ENCODE measurements around the gene MOCOS. TPM values are rescaled to one million over a fixed set of nuclear protein-coding genes. Genes with fewer than 3 reads are reported as not detected.

MOCOS gene
- total RNA-seq, 1 experiment from 2014 or later, result 3.0 TPM

- intact Hi-C loops (cut with micrococcal nuclease; ENCODE audit: unreplicated experiment), result loop anchor here (2.0 to 5.0 kb wide), 2 partner anchors 116 to 277 kb away; no protein-coding TSS in a partner anchor
- no peaks in the 10 kb centered on the region for H3K36me3 ChIP-seq (ENCODE audit: control insufficient read depth, insufficient read depth, low read length)
- ChIA-PET POLR2A (no interaction called here), CTCF (interaction anchor here (0.6 to 1.4 kb wide), 2 partner anchors 277 to 368 kb away, joined by 4 to 5 read pairs; no protein-coding TSS in a partner anchor)
- H3K9me3 ChIP-seq (ENCODE audit: control insufficient read depth, insufficient read depth, low read depth, low read length), result no peaks in the 10 kb centered on the region
- ATAC-seq (no peak), DNase-seq (ENCODE audit: low read depth, low spot score) (no peak)
- BruUV-seq (replicated peaks), result no TSS peak
- no peaks in the 10 kb centered on the region for H3K27me3 ChIP-seq (ENCODE audit: control insufficient read depth, insufficient read depth, low read length)
- no peak overlapping the region for H3K27ac ChIP-seq (ENCODE audit: low read length)
- H3K4me1 ChIP-seq (ENCODE audit: control insufficient read depth, insufficient read depth, low read length), result peaks cover 10% of the 10 kb centered on the region
- no peak for TF ChIP-seq SIN3A (IDR thresholded peaks at IDR 0.05; ENCODE audit: borderline replicate concordance, insufficient read depth, low read depth, low read length)
- TF ChIP-seq POLR2AphosphoS5 (IDR thresholded peaks at IDR 0.05; ENCODE audit: low read depth, low read length), result no peak
- TF ChIP-seq, protein P1, sequence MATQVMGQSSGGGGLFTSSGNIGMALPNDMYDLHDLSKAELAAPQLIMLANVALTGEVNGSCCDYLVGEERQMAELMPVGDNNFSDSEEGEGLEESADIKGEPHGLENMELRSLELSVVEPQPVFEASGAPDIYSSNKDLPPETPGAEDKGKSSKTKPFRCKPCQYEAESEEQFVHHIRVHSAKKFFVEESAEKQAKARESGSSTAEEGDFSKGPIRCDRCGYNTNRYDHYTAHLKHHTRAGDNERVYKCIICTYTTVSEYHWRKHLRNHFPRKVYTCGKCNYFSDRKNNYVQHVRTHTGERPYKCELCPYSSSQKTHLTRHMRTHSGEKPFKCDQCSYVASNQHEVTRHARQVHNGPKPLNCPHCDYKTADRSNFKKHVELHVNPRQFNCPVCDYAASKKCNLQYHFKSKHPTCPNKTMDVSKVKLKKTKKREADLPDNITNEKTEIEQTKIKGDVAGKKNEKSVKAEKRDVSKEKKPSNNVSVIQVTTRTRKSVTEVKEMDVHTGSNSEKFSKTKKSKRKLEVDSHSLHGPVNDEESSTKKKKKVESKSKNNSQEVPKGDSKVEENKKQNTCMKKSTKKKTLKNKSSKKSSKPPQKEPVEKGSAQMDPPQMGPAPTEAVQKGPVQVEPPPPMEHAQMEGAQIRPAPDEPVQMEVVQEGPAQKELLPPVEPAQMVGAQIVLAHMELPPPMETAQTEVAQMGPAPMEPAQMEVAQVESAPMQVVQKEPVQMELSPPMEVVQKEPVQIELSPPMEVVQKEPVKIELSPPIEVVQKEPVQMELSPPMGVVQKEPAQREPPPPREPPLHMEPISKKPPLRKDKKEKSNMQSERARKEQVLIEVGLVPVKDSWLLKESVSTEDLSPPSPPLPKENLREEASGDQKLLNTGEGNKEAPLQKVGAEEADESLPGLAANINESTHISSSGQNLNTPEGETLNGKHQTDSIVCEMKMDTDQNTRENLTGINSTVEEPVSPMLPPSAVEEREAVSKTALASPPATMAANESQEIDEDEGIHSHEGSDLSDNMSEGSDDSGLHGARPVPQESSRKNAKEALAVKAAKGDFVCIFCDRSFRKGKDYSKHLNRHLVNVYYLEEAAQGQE (IDR thresholded peaks at IDR 0.05; ENCODE audit: insufficient read depth in 1 of 2, low read depth in 2 of 2, low read length in 1 of 2), result no peak
- TF ChIP-seq TCF7L2 (IDR thresholded peaks at IDR 0.05; ENCODE audit: low read depth, low read length), result no peak
- TF ChIP-seq CTCF (IDR thresholded peaks at IDR 0.05), result no peak
- in situ Hi-C loops (cut with HindIII; ENCODE audit: low pct_unique_long_range_greater_than_20kb, low sequenced_read_pairs), result no loop called here
- H3K4me3 ChIP-seq (ENCODE audit: low read depth in 2 of 2, low read length in 2 of 2), result no peak overlapping the region
These were observed 108.6 kb downstream of the MOCOS start for GRCh38 chr18:36295880-36296301.

DNA sequence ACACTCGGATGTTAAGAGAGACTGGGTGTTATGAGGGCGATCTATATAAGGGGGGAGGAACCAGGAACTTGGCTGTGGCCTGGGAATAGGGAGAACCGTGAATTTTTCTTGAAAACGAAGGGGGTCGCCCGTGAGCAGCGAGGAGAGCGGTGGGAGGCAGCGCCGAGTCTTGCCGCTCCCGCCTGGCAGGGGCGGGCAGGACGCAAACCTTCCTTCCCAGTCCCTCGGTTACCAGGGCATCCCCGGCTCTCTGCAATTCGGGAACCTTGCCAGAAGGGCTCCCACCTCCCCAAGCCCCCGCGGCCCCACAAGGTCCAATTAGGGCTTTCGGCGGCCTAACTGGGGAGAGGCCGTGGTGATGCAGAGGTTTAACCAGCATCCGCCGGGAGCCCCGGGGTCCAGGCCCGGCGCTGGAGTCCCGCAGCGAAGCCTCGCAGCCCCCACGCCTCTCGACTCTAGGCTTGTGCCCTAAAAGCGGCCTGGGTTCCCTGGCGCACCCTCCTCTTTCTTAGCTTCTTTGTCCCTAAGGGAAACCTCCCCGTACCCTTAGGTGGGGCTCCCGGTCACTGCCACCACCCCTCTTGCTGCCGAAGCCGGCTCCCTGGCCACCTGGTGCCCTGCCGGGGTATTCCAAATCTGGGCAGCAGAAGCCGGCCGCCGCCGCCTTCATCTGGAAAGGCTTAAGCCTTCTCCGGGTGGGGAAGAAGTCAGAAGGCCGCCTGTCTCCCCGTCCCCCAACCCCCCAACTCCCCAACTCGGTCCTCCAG, 109.5 kb downstream of the MOCOS start:
- Histone ChIP-seq H3K9me3 (ENCODE audit: control insufficient read depth, insufficient read depth, low read depth, low read length) (no peaks in the 10 kb centered on the region), H3K36me3 (ENCODE audit: control insufficient read depth, insufficient read depth, low read length) (no peaks in the 10 kb centered on the region), H3K4me1 (ENCODE audit: control insufficient read depth, insufficient read depth, low read length) (peaks cover 10% of the 10 kb centered on the region), H3K4me3 (ENCODE audit: low read depth in 2 of 2, low read length in 2 of 2) (peak overlapping the region; percentile 60 to 63), H3K27me3 (ENCODE audit: control insufficient read depth, insufficient read depth, low read length) (no peaks in the 10 kb centered on the region), H3K27ac (ENCODE audit: low read length) (peak overlapping the region; percentile 69)
- in situ Hi-C loops (cut with HindIII; ENCODE audit: low pct_unique_long_range_greater_than_20kb, low sequenced_read_pairs) (no loop called here), intact Hi-C loops (cut with micrococcal nuclease; ENCODE audit: unreplicated experiment) (loop anchor here (2.0 to 5.0 kb wide), 2 partner anchors 115 to 276 kb away; no protein-coding TSS in a partner anchor)
- TF ChIP-seq, protein P1 (IDR thresholded peaks at IDR 0.05; ENCODE audit: insufficient read depth in 1 of 2, low read depth in 2 of 2, low read length in 1 of 2), result no peak
- TF ChIP-seq CTCF (IDR thresholded peaks at IDR 0.05), result peak; percentile 77
- TF ChIP-seq POLR2AphosphoS5 (IDR thresholded peaks at IDR 0.05; ENCODE audit: low read depth, low read length), result 0 out of 2 replicates have a peak, but pooled peaks have one; percentile 16
- no peak for TF ChIP-seq TCF7L2 (IDR thresholded peaks at IDR 0.05; ENCODE audit: low read depth, low read length)
- POLR2A ChIA-PET, result no interaction called here
- BruUV-seq (replicated peaks), result no TSS peak
- no peak for DNase-seq (ENCODE audit: low read depth, low spot score)
- ATAC-seq, result peak; percentile 74
- CTCF ChIA-PET, result interaction anchor here (0.6 to 0.7 kb wide), 2 partner anchors 13 to 369 kb away, joined by 3 to 5 read pairs; no protein-coding TSS in a partner anchor
